Fibroblast of lung (primary cell): ENCODE results near the gene NCL. TPM values are rescaled to one million over a fixed set of nuclear protein-coding genes. Genes with fewer than 3 reads are reported as not detected.

ENCODE experiments used
- DNase-seq, 2 donors: peaks; one replicate each; pipeline versions ENCODE4 v3.0.0 to v3.0.0-alpha.2; 2010; ENCODE audit warnings: low read depth in 2 of 2
- H2AFZ ChIP-seq: 2 replicates; pipeline ENCODE4 v1.5.1; 2012; ENCODE audit warnings: low read length, control low read depth, inconsistent platforms
- H3K27ac ChIP-seq: 2 replicates; pipeline ENCODE4 v1.5.1; 2011; ENCODE audit warnings: low read length, control low read depth; ENCODE audit not compliant: insufficient read depth
- H3K27me3 ChIP-seq: 2 replicates; pipeline ENCODE4 v1.5.1; 2011; ENCODE audit warnings: mild to moderate bottlenecking, low read length; ENCODE audit not compliant: control insufficient read depth, insufficient read depth
- H3K36me3 ChIP-seq: 2 replicates; pipeline ENCODE4 v1.5.1; 2011; ENCODE audit warnings: low read length; ENCODE audit not compliant: control insufficient read depth, insufficient read depth
- H3K4me1 ChIP-seq: 2 replicates; pipeline ENCODE4 v1.5.1; 2011; ENCODE audit warnings: low read length; ENCODE audit not compliant: control insufficient read depth, insufficient read depth; ENCODE audit errors: extremely low read depth
- H3K4me2 ChIP-seq: 2 replicates; pipeline ENCODE4 v1.5.1; 2011; ENCODE audit warnings: low read length, control low read depth; ENCODE audit not compliant: insufficient read depth; ENCODE audit errors: extremely low read depth
- H3K4me3 ChIP-seq, 4 experiments: fragments of 200-600 bp in 1 of 4; sonication (generic) in 1 of 4; replicated peaks in 1 of 4; 2 replicates each; pipeline ENCODE4 v1.5.1; 2011 to 2016; ENCODE audit warnings: low read length in 4 of 4, low read depth in 3 of 4, mild to moderate bottlenecking in 3 of 4, control low read depth in 2 of 4, inconsistent platforms in 1 of 4, mixed read lengths in 1 of 4; ENCODE audit not compliant: insufficient read depth in 1 of 4; ENCODE audit errors: control extremely low read depth in 1 of 4
- H3K79me2 ChIP-seq: 2 replicates; pipeline ENCODE4 v1.5.1; 2012; ENCODE audit warnings: mild to moderate bottlenecking, low read length, inconsistent platforms; ENCODE audit not compliant: control insufficient read depth, insufficient read depth
- H3K9ac ChIP-seq: 2 replicates; pipeline ENCODE4 v1.5.1; 2011; ENCODE audit warnings: mild to moderate bottlenecking, low read length, control low read depth; ENCODE audit not compliant: insufficient read depth
- H3K9me3 ChIP-seq: 2 replicates; pipeline ENCODE4 v1.5.1; 2012; ENCODE audit warnings: low read depth, low read length; ENCODE audit not compliant: control insufficient read depth, insufficient read depth
- H4K20me1 ChIP-seq: 2 replicates; pipeline ENCODE4 v1.5.1; 2011; ENCODE audit warnings: low read length; ENCODE audit not compliant: control insufficient read depth, insufficient read depth; ENCODE audit errors: extremely low read depth
- CTCF ChIP-seq, 2 donors: IDR thresholded peaks in 1 of 2; conservative IDR thresholded peaks in 1 of 2; 1 replicate in 1 of 2; 2 replicates in 1 of 2; pipeline ENCODE4 v1.5.1; 2011 to 2012; ENCODE audit warnings: low read length in 2 of 2, control low read depth in 1 of 2, inconsistent platforms in 1 of 2, low read depth in 1 of 2, mild to moderate bottlenecking in 1 of 2
- EZH2 ChIP-seq: IDR thresholded peaks from 2 replicates; pipeline ENCODE4 v1.5.1; 2012; ENCODE audit warnings: low read length, control low read depth, mild to moderate bottlenecking; ENCODE audit errors: missing control alignments
- polyA plus RNA-seq, 2 donors: library from polyadenylated mRNA; depleted of rRNA in 1 of 2; stranded (reverse) in 1 of 2; unstranded in 1 of 2; fragments of >200 nt; gene quantifications; 2 replicates each; pipeline ENCODE4 v1.2.1, GENCODE V29; 2011 to 2012; ENCODE audit warnings: missing spikeins in 1 of 2
- total RNA-seq: library from RNA; depleted of rRNA; stranded (reverse); fragments of >200 nt; gene quantifications from 2 replicates; pipeline ENCODE4 v1.2.1, GENCODE V29; 2014

Gene NCL
- total and polyA plus RNA-seq, 2 donors (not counting 1 experiment from before 2014, with no cell fraction given) = 73.5 to 113 TPM

- Histone ChIP-seq H3K9ac (no peak overlapping the region), H3K9me3 (no peaks in the 10 kb centered on the region), H4K20me1 (no peaks in the 10 kb centered on the region), H2AFZ (no peak overlapping the region), H3K27ac (no peak overlapping the region), H3K27me3 (no peaks in the 10 kb centered on the region), H3K4me3 (no peak overlapping the region), H3K79me2 (peaks cover 2% of the 10 kb centered on the region), H3K4me2 (no peak overlapping the region), H3K4me1 (no peaks in the 10 kb centered on the region), H3K36me3 (peaks cover 19% of the 10 kb centered on the region)
- TF ChIP-seq EZH2 (no peak), CTCF (conservative IDR thresholded peaks at IDR 0.05 in 1 of 2, IDR thresholded peaks at IDR 0.05 in 1 of 2; ENCODE audit: low read depth in 1 of 2, low read length in 2 of 2) (no peak)
- peak in 1 of 2 donors; percentile 4 for DNase-seq
Measured at GRCh38 chr2:231452799-231453508, 11.3 kb downstream of the NCL start.

GRCh38 chr2:231450548-231450989, 13.7 kb downstream of the NCL start:
- H3K27ac ChIP-seq = no peak overlapping the region
- H3K4me2 ChIP-seq = no peak overlapping the region
- no peaks in the 10 kb centered on the region for H3K4me1 ChIP-seq
- DNase-seq = no peak
- no peaks in the 10 kb centered on the region for H4K20me1 ChIP-seq
- H3K79me2 ChIP-seq = no peaks in the 10 kb centered on the region
- no peaks in the 10 kb centered on the region for H3K9me3 ChIP-seq
- no peak overlapping the region for H2AFZ ChIP-seq
- H3K9ac ChIP-seq = no peak overlapping the region
- TF ChIP-seq EZH2 (no peak), CTCF (conservative IDR thresholded peaks at IDR 0.05 in 1 of 2, IDR thresholded peaks at IDR 0.05 in 1 of 2; ENCODE audit: low read depth in 1 of 2, low read length in 2 of 2) (no peak)
- H3K27me3 ChIP-seq = no peaks in the 10 kb centered on the region
- peaks cover 9% of the 10 kb centered on the region for H3K36me3 ChIP-seq
- no peak overlapping the region for H3K4me3 ChIP-seq

GRCh38 chr2:231449503-231450054, 14.7 kb downstream of the NCL start:
- TF ChIP-seq EZH2 = no peak
- no peak for TF ChIP-seq CTCF (conservative IDR thresholded peaks at IDR 0.05 in 1 of 2, IDR thresholded peaks at IDR 0.05 in 1 of 2; ENCODE audit: low read depth in 1 of 2, low read length in 2 of 2)
- Histone ChIP-seq H3K9ac (no peak overlapping the region), H3K36me3 (peaks cover 2% of the 10 kb centered on the region), H3K79me2 (no peaks in the 10 kb centered on the region), H3K27me3 (no peaks in the 10 kb centered on the region), H2AFZ (no peak overlapping the region), H3K4me2 (no peak overlapping the region), H3K9me3 (no peaks in the 10 kb centered on the region), H3K27ac (no peak overlapping the region), H3K4me1 (no peaks in the 10 kb centered on the region), H3K4me3 (no peak overlapping the region), H4K20me1 (no peaks in the 10 kb centered on the region)
- DNase-seq = no peak
